KOPT-K1 (cell line): ENCODE results near the gene TMSB15A.
"Not testable (repeated sequence)": the region's sequence is repeated elsewhere in the genome, so short reads cannot be mapped to it uniquely, and the experiment has no call there.

ENCODE experiments used
- H3K27ac ChIP-seq: fragments of 200-600 bp; sonication (generic); 2 replicates; pipeline ENCODE4 v1.5.1; 2016; ENCODE audit warnings: antibody characterized with exemption, mild to moderate bottlenecking, low read depth, low read length; ENCODE audit not compliant: poor library complexity, severe bottlenecking
- H3K36me3 ChIP-seq: fragments of 200-600 bp; sonication (generic); 2 replicates; pipeline ENCODE4 v1.5.1; 2017; ENCODE audit warnings: antibody characterized with exemption, mild to moderate bottlenecking, low read length, moderate library complexity; ENCODE audit not compliant: insufficient read depth
- H3K9me3 ChIP-seq: fragments of 200-600 bp; sonication (generic); 2 replicates; pipeline ENCODE4 v1.5.1; 2017; ENCODE audit warnings: antibody characterized with exemption, low read length, mild to moderate bottlenecking; ENCODE audit not compliant: insufficient read depth, poor library complexity, severe bottlenecking

Gene TMSB15A

GRCh38 chrX:102515975-102516941, at the start of gene TMSB15A:
TMSB15A (minus strand) TSS chrX:102516739.
- Histone ChIP-seq H3K27ac (no peak within 1 kb of the TSS), H3K9me3 (no peaks in the 10 kb centered on the region), H3K36me3 (no peaks in the 10 kb centered on the region)

GRCh38 chrX:102560423-102561068, 44.0 kb upstream of the TMSB15A start:
- H3K27ac ChIP-seq: no peak overlapping the region
- H3K9me3 ChIP-seq: no peaks in the 10 kb centered on the region
- no peaks in the 10 kb centered on the region for H3K36me3 ChIP-seq

- Histone ChIP-seq H3K36me3 (no peaks in the 10 kb centered on the region), H3K27ac (no peak overlapping the region), H3K9me3 (no peaks in the 10 kb centered on the region)
Observed at GRCh38 chrX:102558607-102559006, 42.1 kb upstream of the TMSB15A start.

GRCh38 chrX:102548231-102548630, 31.7 kb upstream of the TMSB15A start:
- H3K27ac ChIP-seq: no peak overlapping the region
- no peaks in the 10 kb centered on the region for H3K36me3 ChIP-seq
- H3K9me3 ChIP-seq: no peaks in the 10 kb centered on the region

GRCh38 chrX:102546828-102547493, 30.4 kb upstream of the TMSB15A start:
- no peak overlapping the region for H3K27ac ChIP-seq
- H3K36me3 ChIP-seq: no peaks in the 10 kb centered on the region
- no peaks in the 10 kb centered on the region for H3K9me3 ChIP-seq

GRCh38 chrX:102546175-102546574, 29.6 kb upstream of the TMSB15A start:
- not testable (repeated sequence) for H3K9me3 ChIP-seq, H3K36me3 ChIP-seq, H3K27ac ChIP-seq

- no peak overlapping the region for H3K27ac ChIP-seq
- H3K36me3 ChIP-seq: no peaks in the 10 kb centered on the region
- no peaks in the 10 kb centered on the region for H3K9me3 ChIP-seq
Observed at GRCh38 chrX:102535958-102536357, 19.4 kb upstream of the TMSB15A start.

- Histone ChIP-seq H3K27ac (no peak overlapping the region), H3K36me3 (no peaks in the 10 kb centered on the region), H3K9me3 (no peaks in the 10 kb centered on the region)
Observed at GRCh38 chrX:102517326-102517725, 787 bp upstream of the TMSB15A start.

- Histone ChIP-seq H3K36me3 (no peaks in the 10 kb centered on the region), H3K9me3 (no peaks in the 10 kb centered on the region), H3K27ac (no peak overlapping the region)
Observed at GRCh38 chrX:102514536-102514935, 2.0 kb downstream of the TMSB15A start.

GRCh38 chrX:102498732-102499131, 17.8 kb downstream of the TMSB15A start:
- H3K27ac ChIP-seq: no peak overlapping the region
- no peaks in the 10 kb centered on the region for H3K36me3 ChIP-seq
- peaks cover 11% of the 10 kb centered on the region for H3K9me3 ChIP-seq

- H3K27ac ChIP-seq: no peak overlapping the region
- H3K9me3 ChIP-seq: peaks cover 7% of the 10 kb centered on the region
- no peaks in the 10 kb centered on the region for H3K36me3 ChIP-seq
Observed at GRCh38 chrX:102491766-102492165, 24.8 kb downstream of the TMSB15A start.

GRCh38 chrX:102478765-102479164, 37.8 kb downstream of the TMSB15A start:
- not testable (repeated sequence) for H3K9me3 ChIP-seq, H3K36me3 ChIP-seq, H3K27ac ChIP-seq

- not testable (repeated sequence) for H3K27ac ChIP-seq, H3K36me3 ChIP-seq, H3K9me3 ChIP-seq
Observed at GRCh38 chrX:102471762-102472220, 44.7 kb downstream of the TMSB15A start, which contains the start of gene TCP11X2. TCP11X2 (minus strand) TSS chrX:102471812.

GRCh38 chrX:102470215-102470614, 46.3 kb downstream of the TMSB15A start:
- H3K27ac ChIP-seq, H3K9me3 ChIP-seq, H3K36me3 ChIP-seq: not testable (repeated sequence)
